HCT116 (cell line): ENCODE measurements around the gene AXIN1. TPM values are rescaled to one million over a fixed set of nuclear protein-coding genes. Genes with fewer than 3 reads are reported as not detected.
A peak's percentile ranks its signal among the peaks of the same experiment; 100 is the strongest.

ENCODE experiments used
- ATAC-seq: fragments of 200-7000 bp; cut with Tn5 transposase; 2 replicates; pipeline ENCODE4 v1.9.1; 2020; ENCODE audit warnings: mild to moderate bottlenecking, moderate library complexity
- Bru-seq: library from RNA; stranded (reverse); fragments of 400-500 nt; gene quantifications from one replicate; lab custom pipeline; 2021; lab: Mats Ljungman, UMichigan
- BruChase-seq, 2 experiments: library from RNA; stranded (reverse); fragments of 400-500 nt; gene quantifications; one replicate each; lab custom pipeline; 2021; lab: Mats Ljungman, UMichigan
- BruUV-seq: library from RNA; stranded (reverse); fragments of 400-500 nt; replicated peaks from 2 replicates; lab custom pipeline; 2021; lab: Mats Ljungman, UMichigan
- CTCF ChIA-PET: fragments of 300-600 bp; sonication (Branson Sonifier 250); formaldehyde crosslinking; loops from one replicate; lab custom pipeline; 2021; ENCODE audit warnings: antibody characterized with exemption; lab: Charles Lee
- POLR2A ChIA-PET: fragments of 300-600, 350-600 bp; sonication (Branson Sonifier 250); formaldehyde crosslinking; loops from one replicate; lab custom pipeline; 2021; ENCODE audit warnings: antibody characterized with exemption; lab: Charles Lee
- RAD21 ChIA-PET, 2 experiments: fragments of 300-600 bp; sonication (Branson Sonifier 250); formaldehyde crosslinking; loops; one replicate each; lab custom pipeline; 2023; ENCODE audit warnings: low total read pairs in 2 of 2; ENCODE audit not compliant: uncharacterized antibody in 2 of 2, unreplicated experiment in 2 of 2, low non-redundant PET in 1 of 2; lab: Charles Lee
- DNase-seq: peaks from one replicate; pipeline ENCODE4 v3.0.0-alpha.2; 2010; ENCODE audit warnings: low read depth, low spot score
- H2AFZ ChIP-seq: fragments of 200-600 bp; shearing (Covaris generic), sonication (generic); 2 replicates; pipeline ENCODE4 v1.6.1; 2017; ENCODE audit warnings: low read depth, mixed run types, mixed read lengths, antibody characterized with exemption, low read length; ENCODE audit not compliant: poor library complexity, severe bottlenecking
- H3K27ac ChIP-seq: 2 replicates; pipeline ENCODE4 v1.5.1; 2012; ENCODE audit warnings: low read depth, low read length
- H3K27me3 ChIP-seq: fragments of 200-600 bp; sonication (generic); 2 replicates; pipeline ENCODE4 v1.6.1; 2016; ENCODE audit warnings: mixed run types, low read length, mixed read lengths; ENCODE audit not compliant: insufficient read depth
- H3K36me3 ChIP-seq, 2 experiments: fragments of 200-500 bp in 1 of 2; fragments of 200-600 bp in 1 of 2; sonication (Bioruptor generic) in 1 of 2; sonication (generic) in 1 of 2; 2 replicates each; pipeline versions ENCODE4 v1.5.1 to v1.6.1; 2014 to 2016; ENCODE audit warnings: low read length in 2 of 2, inconsistent platforms in 1 of 2, mixed read lengths in 1 of 2, mixed run types in 1 of 2; ENCODE audit not compliant: insufficient read depth in 2 of 2, control insufficient read depth in 1 of 2
- H3K4me1 ChIP-seq, 2 experiments: fragments of 200-600 bp in 1 of 2; sonication (generic) in 1 of 2; 2 replicates each; pipeline versions ENCODE4 v1.5.1 to v1.6.1; 2012 to 2017; ENCODE audit warnings: low read length in 2 of 2, inconsistent platforms in 1 of 2, mild to moderate bottlenecking in 1 of 2, mixed read lengths in 1 of 2, mixed run types in 1 of 2, moderate library complexity in 1 of 2; ENCODE audit not compliant: insufficient read depth in 2 of 2, control insufficient read depth in 1 of 2
- H3K4me2 ChIP-seq: fragments of 200-600 bp; sonication (generic); 2 replicates; pipeline ENCODE4 v1.6.1; 2017; ENCODE audit warnings: mixed run types, low read length, mixed read lengths
- H3K4me3 ChIP-seq, 2 experiments: fragments of 200-600 bp in 1 of 2; sonication (generic) in 1 of 2; replicated peaks in 1 of 2; 2 replicates each; pipeline ENCODE4 v1.5.1; 2011 to 2016; ENCODE audit warnings: low read length in 2 of 2, control low read depth in 1 of 2, low read depth in 1 of 2, mild to moderate bottlenecking in 1 of 2, mixed read lengths in 1 of 2, mixed run types in 1 of 2
- H3K79me2 ChIP-seq: fragments of 200-600 bp; sonication (generic); 2 replicates; pipeline ENCODE4 v1.6.1; 2017; ENCODE audit warnings: mild to moderate bottlenecking, mixed run types, low read length, moderate library complexity, mixed read lengths; ENCODE audit not compliant: insufficient read depth
- H3K9ac ChIP-seq: fragments of 200-600 bp; sonication (generic); 2 replicates; pipeline ENCODE4 v1.6.1; 2016; ENCODE audit warnings: low read length, mixed read lengths
- H3K9me2 ChIP-seq: fragments of 200-600 bp; sonication (generic), shearing (Covaris generic); 2 replicates; pipeline ENCODE4 v1.6.1; 2017; ENCODE audit warnings: mixed run types, mild to moderate bottlenecking, moderate library complexity; ENCODE audit not compliant: insufficient read depth
- H3K9me3 ChIP-seq, 2 experiments: fragments of 200-500 bp in 1 of 2; fragments of 200-600 bp in 1 of 2; sonication (Bioruptor generic) in 1 of 2; sonication (generic) in 1 of 2; 2 replicates each; pipeline ENCODE4 v1.6.1; 2014 to 2017; ENCODE audit warnings: low read length in 2 of 2, mixed read lengths in 2 of 2, inconsistent platforms in 1 of 2, low read depth in 1 of 2, mild to moderate bottlenecking in 1 of 2, mixed run types in 1 of 2, moderate library complexity in 1 of 2; ENCODE audit not compliant: control insufficient read depth in 1 of 2, insufficient read depth in 1 of 2
- H4K20me1 ChIP-seq: fragments of 200-600 bp; sonication (generic), shearing (Covaris generic); 2 replicates; pipeline ENCODE4 v1.6.1; 2017; ENCODE audit warnings: mixed run types, mild to moderate bottlenecking, moderate library complexity; ENCODE audit not compliant: insufficient read depth
- ATF3 ChIP-seq: IDR thresholded peaks from 2 replicates; pipeline ENCODE4 v1.6.1; 2012
- CEBPB ChIP-seq: IDR thresholded peaks from 2 replicates; pipeline ENCODE4 v1.6.1; 2012; ENCODE audit warnings: low read depth
- ELF1 ChIP-seq: IDR thresholded peaks from 2 replicates; pipeline ENCODE4 v1.6.1; 2012; ENCODE audit warnings: low read depth, borderline replicate concordance
- EZH2 ChIP-seq: fragments of 200-600 bp; sonication (generic); IDR thresholded peaks from 2 replicates; pipeline ENCODE4 v1.6.1; 2017; ENCODE audit warnings: antibody characterized with exemption, mixed run types
- MAX ChIP-seq: IDR thresholded peaks from 2 replicates; pipeline ENCODE4 v1.6.1; 2012
- POLR2AphosphoS5 ChIP-seq: IDR thresholded peaks from 2 replicates; pipeline ENCODE4 v1.6.1; 2011; ENCODE audit warnings: mild to moderate bottlenecking, low read depth, low read length, moderate library complexity
- YY1 ChIP-seq: IDR thresholded peaks from 2 replicates; pipeline ENCODE4 v1.6.1; 2011; ENCODE audit warnings: low read length, low read depth, moderate library complexity, mild to moderate bottlenecking; ENCODE audit not compliant: insufficient replicate concordance; ENCODE audit errors: extremely low read depth
- ZFX ChIP-seq: fragments of 450-650 bp; IDR thresholded peaks from 2 replicates; pipeline ENCODE4 v1.6.1; 2017
- intact Hi-C: fragments of 100-400 bp; cut with micrococcal nuclease; formaldehyde crosslinking; loops from 2 replicates; pipeline ENCODE4 v1.10.0; 2022
- long read RNA-seq: library from polyadenylated mRNA; unstranded; transcript quantifications from one replicate; pipeline ENCODE4 v2.0.0, GENCODE V29; 2021; ENCODE audit not compliant: unreplicated experiment
- polyA plus RNA-seq: library from polyadenylated mRNA; unstranded; fragments of >200 nt; gene quantifications from 2 replicates; pipeline ENCODE4 v1.2.1, GENCODE V29; 2012; ENCODE audit warnings: missing spikeins
- total RNA-seq: library from RNA; stranded (reverse); gene quantifications from one replicate; pipeline ENCODE4 v1.2.1, GENCODE V29; 2021; ENCODE audit not compliant: unreplicated experiment
- TF ChIP-seq, protein P1 (sequence below): IDR thresholded peaks from 2 replicates; pipeline ENCODE4 v1.6.1; 2011; ENCODE audit warnings: mild to moderate bottlenecking, low read length, moderate library complexity; ENCODE audit not compliant: insufficient replicate concordance; ENCODE audit errors: extremely low read depth

The AXIN1 gene
- 20.2 TPM for total RNA-seq
- 17.4 and 20.0 TPM in 2 replicates for polyA plus RNA-seq
- percentile 58 among the genes with signal in this experiment for Bru-seq, nascent RNA
- BruChase-seq, experiment 1, labeled RNA remaining after a 6-hour chase = percentile 63 among the genes with signal in this experiment
- BruChase-seq, experiment 2, labeled RNA remaining after a 2-hour chase = percentile 57 among the genes with signal in this experiment
- long read RNA-seq, transcript AXIN1-202 (10 exons, 3,324 nt) = major isoform, 11 of 40 reads
- long read RNA-seq, transcript AXIN1-201 (11 exons, 3,643 nt) = minor isoform, 5 of 40 reads
- long read RNA-seq, partial matches to known transcripts = 6 of 40 reads
- long read RNA-seq, other reads (novel, unspliced or antisense) = 18 of 40 reads

GRCh38 chr16:352547-353403 lies at the start of gene AXIN1:
TSS of gene AXIN1 (minus strand) at chr16:352723. CDS start at chr16:347025, 5,698 bp downstream.
- H3K79me2 ChIP-seq = peaks cover 37% of the 10 kb centered on the region
- H3K4me1 ChIP-seq = peaks cover 2 to 7% of the 10 kb centered on the region in 2 experiments; a peak in 1 of 4 replicates
- CTCF ChIA-PET = interaction anchor here (0.6 to 1.3 kb wide), 6 partner anchors 10 to 256 kb away, joined by 3 to 10 read pairs (median 4); partner anchors contain the start of gene MRPL28
- TF ChIP-seq CEBPB (no peak), ZFX (0 out of 2 replicates have a peak, but pooled peaks have one; percentile 21), MAX (0 out of 2 replicates have a peak, but pooled peaks have one; percentile 24), EZH2 (no peak), ELF1 (no peak), YY1 (peak; percentile 27), ATF3 (no peak), POLR2AphosphoS5 (peak; percentile 50; the same call in 1 of the 2 replicates)
- TF ChIP-seq, protein P1, sequence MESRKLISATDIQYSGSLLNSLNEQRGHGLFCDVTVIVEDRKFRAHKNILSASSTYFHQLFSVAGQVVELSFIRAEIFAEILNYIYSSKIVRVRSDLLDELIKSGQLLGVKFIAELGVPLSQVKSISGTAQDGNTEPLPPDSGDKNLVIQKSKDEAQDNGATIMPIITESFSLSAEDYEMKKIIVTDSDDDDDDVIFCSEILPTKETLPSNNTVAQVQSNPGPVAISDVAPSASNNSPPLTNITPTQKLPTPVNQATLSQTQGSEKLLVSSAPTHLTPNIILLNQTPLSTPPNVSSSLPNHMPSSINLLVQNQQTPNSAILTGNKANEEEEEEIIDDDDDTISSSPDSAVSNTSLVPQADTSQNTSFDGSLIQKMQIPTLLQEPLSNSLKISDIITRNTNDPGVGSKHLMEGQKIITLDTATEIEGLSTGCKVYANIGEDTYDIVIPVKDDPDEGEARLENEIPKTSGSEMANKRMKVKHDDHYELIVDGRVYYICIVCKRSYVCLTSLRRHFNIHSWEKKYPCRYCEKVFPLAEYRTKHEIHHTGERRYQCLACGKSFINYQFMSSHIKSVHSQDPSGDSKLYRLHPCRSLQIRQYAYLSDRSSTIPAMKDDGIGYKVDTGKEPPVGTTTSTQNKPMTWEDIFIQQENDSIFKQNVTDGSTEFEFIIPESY = no peak
- TF ChIP-seq, all 23 proteins: peak for 4
- intact Hi-C loops = loop anchor here (5.0 kb wide), 1 partner anchor 125 kb away; the partner anchor contains the start of gene LUC7L
- Histone ChIP-seq H2AFZ (no peak within 1 kb of the TSS), H3K27me3 (no peaks in the 10 kb centered on the region), H3K36me3 (0 out of 4 replicates have a peak, but pooled peaks cover 0 to 4% of the 10 kb centered on the region in 2 experiments), H3K9me2 (no peaks in the 10 kb centered on the region), H3K9ac (peak within 1 kb of the TSS; percentile 70), H3K4me3 (peak within 1 kb of the TSS; percentile 54 to 63), H4K20me1 (no peaks in the 10 kb centered on the region), H3K27ac (peak within 1 kb of the TSS; percentile 59; the same call in 1 of the 2 replicates), H3K9me3 (no peaks in the 10 kb centered on the region), H3K4me2 (peak within 1 kb of the TSS; percentile 66)
- ATAC-seq (peak; percentile 87), DNase-seq (peak; percentile 81)
- ChIA-PET POLR2A (interaction anchor here (0.7 to 1.0 kb wide), 2 partner anchors 18 to 123 kb away, joined by 3 read pairs; partner anchors contain the start of gene MRPL28), RAD21 (interaction anchor here in 1 of 2 experiments (0.6 to 1.0 kb wide), 2 partner anchors 9 to 184 kb away, joined by 4 to 6 read pairs; no protein-coding TSS in a partner anchor)
- no TSS peak for BruUV-seq
